Upper lobe of left lung (tissue), 4 donors: Measurements from ENCODE around the gene KRT13.

Experiments used
- CTCF ChIP-seq, 6 experiments: fragments of 450-650 bp in 4 of 6; fragments of 200-600 bp in 2 of 6; sonication (generic) in 2 of 6; IDR thresholded peaks; one replicate each; pipeline ENCODE4 v1.5.1; 2016 to 2019; ENCODE audit warnings: antibody characterized with exemption in 6 of 6
- EP300 ChIP-seq, 4 donors: sonication (generic); formaldehyde crosslinking; IDR thresholded peaks; one replicate each; pipeline ENCODE4 v1.5.1; 2017; ENCODE audit warnings: antibody characterized with exemption in 4 of 4, control low read depth in 2 of 4
- POLR2A ChIP-seq, 4 donors: fragments of 450-650 bp; IDR thresholded peaks; one replicate each; pipeline ENCODE4 v1.5.1; 2016 to 2017; ENCODE audit warnings: antibody characterized with exemption in 4 of 4, mild to moderate bottlenecking in 2 of 4

GRCh38 chr17:41519501-41520224, 14.3 kb upstream of the KRT13 start:
- no peak for TF ChIP-seq CTCF (IDR thresholded peaks at IDR 0.05)
- TF ChIP-seq POLR2A (IDR thresholded peaks at IDR 0.05) = peak in 1 of 4 donors; percentile 13
- no peak for TF ChIP-seq EP300 (IDR thresholded peaks at IDR 0.05)
